ENCODE measurements around the gene FXYD6.
"Not testable (repeated sequence)": the region's sequence is repeated elsewhere in the genome, so short reads cannot be mapped to it uniquely, and the experiment has no call there.

Gene FXYD6

GRCh38 chr11:117814766-117815261, 61.6 kb downstream of the FXYD6 start:
- DNase-seq = peak; percentile 32

- no peak for DNase-seq
These were observed 62.2 kb downstream of the FXYD6 start for GRCh38 chr11:117814204-117814765.

GRCh38 chr11:117810056-117810451, 66.4 kb downstream of the FXYD6 start:
- DNase-seq = not testable (repeated sequence)

- DNase-seq = peak; percentile 62
These were observed 67.0 kb downstream of the FXYD6 start for GRCh38 chr11:117809236-117810055.

GRCh38 chr11:117808784-117809183, 67.7 kb downstream of the FXYD6 start:
- DNase-seq = no peak

GRCh38 chr11:117807482-117808327, 68.8 kb downstream of the FXYD6 start:
- DNase-seq = peak; percentile 34

- DNase-seq = no peak
These were observed 69.6 kb downstream of the FXYD6 start for GRCh38 chr11:117806846-117807245.

- no peak for DNase-seq
These were observed 71.4 kb downstream of the FXYD6 start for GRCh38 chr11:117805045-117805444.

- DNase-seq = no peak
These were observed 72.6 kb downstream of the FXYD6 start for GRCh38 chr11:117803896-117804295.

GRCh38 chr11:117799634-117800033, 76.8 kb downstream of the FXYD6 start:
- DNase-seq = no peak

- no peak for DNase-seq
These were observed 79.5 kb downstream of the FXYD6 start, which contains the start of gene DSCAML1 for GRCh38 chr11:117796872-117797529. Gene DSCAML1, minus strand, starts transcription at chr11:117797216. Its CDS starts 137 bp downstream, at chr11:117797079.

- DNase-seq = no peak
These were observed 80.0 kb downstream of the FXYD6 start for GRCh38 chr11:117796456-117796871.

- no peak for DNase-seq
These were observed 80.6 kb downstream of the FXYD6 start for GRCh38 chr11:117795638-117796455.

GRCh38 chr11:117794772-117795629, 81.5 kb downstream of the FXYD6 start:
- no peak for DNase-seq

- DNase-seq = no peak
These were observed 82.3 kb downstream of the FXYD6 start for GRCh38 chr11:117794135-117794534.

GRCh38 chr11:117793583-117793982, 82.9 kb downstream of the FXYD6 start:
- DNase-seq = no peak

- DNase-seq = no peak
These were observed 83.5 kb downstream of the FXYD6 start for GRCh38 chr11:117792992-117793391.

GRCh38 chr11:117792241-117792640, 84.2 kb downstream of the FXYD6 start:
- no peak for DNase-seq

- no peak for DNase-seq
These were observed 86.2 kb downstream of the FXYD6 start for GRCh38 chr11:117790279-117790678.

GRCh38 chr11:117789241-117789640, 87.2 kb downstream of the FXYD6 start:
- DNase-seq = no peak

Data from NCI-H446 treated with DMSO at 0.1 percent for 48 hours (cell line).